Esophagus mucosa (tissue), 1 donor: ENCODE measurements around the gene ATP8B3. TPM values are rescaled to one million over a fixed set of nuclear protein-coding genes. Genes with fewer than 3 reads are reported as not detected.

Experiments
- ATAC-seq: fragments of 200-7000 bp; cut with Tn5 transposase; one replicate; pipeline ENCODE4 v1.9.1; 2020
- total RNA-seq: library from RNA; stranded (reverse); gene quantifications from one replicate; pipeline ENCODE4 v1.2.4, GENCODE V29; 2023
- donor health status: DM: yes; HTN: yes; CAD: no.

ATP8B3 gene
- total RNA-seq, 1 donor from 2014 or later, result 1.8 TPM

DNA sequence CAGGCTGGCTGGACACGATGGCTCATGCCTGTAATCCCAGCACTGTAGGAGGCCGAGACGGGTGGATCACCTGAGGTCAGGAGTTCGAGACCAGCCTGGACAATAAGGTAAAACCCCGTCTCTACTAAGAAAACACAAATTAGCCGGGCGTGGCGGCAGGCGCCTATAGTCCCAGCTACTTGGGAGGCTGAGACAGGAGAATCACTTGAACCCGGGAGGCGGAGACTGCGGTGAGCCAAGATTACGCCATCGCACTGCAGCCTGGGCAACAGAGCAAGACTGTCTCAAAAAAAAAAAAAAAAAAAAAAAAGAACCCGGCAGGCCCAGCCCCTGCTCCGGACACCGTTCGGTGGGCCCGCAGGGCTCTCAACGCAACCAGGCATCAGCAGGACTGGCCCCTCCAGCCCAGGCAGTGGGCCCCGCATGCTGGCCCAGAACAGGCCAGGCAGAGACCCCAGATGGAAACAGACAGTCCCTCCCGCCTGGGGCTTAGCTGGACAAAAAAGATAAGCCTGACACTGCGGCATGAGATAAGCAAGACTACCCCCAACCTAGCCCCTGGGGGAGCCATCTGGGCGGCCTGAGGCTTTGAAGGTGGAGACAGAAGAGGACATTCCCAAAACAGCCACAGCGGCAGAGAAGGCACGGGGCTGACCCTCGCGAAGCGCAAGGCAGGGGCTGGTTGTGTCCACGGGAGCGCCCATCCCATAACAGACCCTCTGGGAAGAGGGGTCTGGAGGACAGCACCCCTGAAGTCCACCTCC is 24.6 kb upstream of the ATP8B3 start:
- ATAC-seq, result no peak

GRCh38 chr19:1833540-1833939 is 21.5 kb upstream of the ATP8B3 start:
- no peak for ATAC-seq

- ATAC-seq, result no peak
Observed at GRCh38 chr19:1832046-1832663, 20.1 kb upstream of the ATP8B3 start.

DNA sequence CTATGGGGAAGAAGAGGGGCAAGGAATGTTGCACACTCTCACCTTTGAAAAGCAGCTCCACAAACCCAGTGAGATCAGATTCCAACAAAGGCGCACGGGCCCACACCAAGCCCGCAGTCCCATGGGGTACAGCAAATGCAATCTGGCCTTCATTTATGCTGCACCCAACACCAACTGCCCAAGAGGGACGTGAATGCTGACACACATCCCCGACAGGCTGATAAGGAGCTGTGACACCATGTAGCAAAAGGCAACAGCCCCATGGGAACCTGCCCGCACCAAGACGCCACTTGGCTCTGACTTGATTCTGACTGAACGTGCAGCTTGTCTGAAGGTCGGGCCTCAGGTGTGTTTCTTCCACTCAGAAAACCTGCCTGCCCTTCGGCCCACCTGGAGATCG is 18.9 kb upstream of the ATP8B3 start:
- ATAC-seq, result no peak

DNA sequence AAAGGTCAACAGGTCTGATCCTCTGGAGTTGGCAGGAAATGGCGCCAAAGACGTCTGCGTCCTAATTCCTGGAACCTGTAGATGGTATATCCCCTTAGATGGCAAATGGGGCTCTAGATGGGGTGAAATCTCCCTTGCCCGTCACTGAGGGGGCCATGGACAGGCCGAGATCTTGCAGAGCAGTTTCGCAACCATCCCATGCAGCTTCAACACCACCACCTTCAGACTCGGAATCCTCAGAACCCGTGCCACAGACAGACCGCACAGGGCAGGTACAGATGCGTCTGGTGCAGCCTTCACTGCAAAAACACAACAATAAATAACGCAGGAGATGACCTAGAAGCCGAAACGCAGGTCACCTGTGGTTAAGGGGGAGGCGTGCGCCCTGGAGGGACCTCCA is 18.5 kb upstream of the ATP8B3 start:
- no peak for ATAC-seq

DNA sequence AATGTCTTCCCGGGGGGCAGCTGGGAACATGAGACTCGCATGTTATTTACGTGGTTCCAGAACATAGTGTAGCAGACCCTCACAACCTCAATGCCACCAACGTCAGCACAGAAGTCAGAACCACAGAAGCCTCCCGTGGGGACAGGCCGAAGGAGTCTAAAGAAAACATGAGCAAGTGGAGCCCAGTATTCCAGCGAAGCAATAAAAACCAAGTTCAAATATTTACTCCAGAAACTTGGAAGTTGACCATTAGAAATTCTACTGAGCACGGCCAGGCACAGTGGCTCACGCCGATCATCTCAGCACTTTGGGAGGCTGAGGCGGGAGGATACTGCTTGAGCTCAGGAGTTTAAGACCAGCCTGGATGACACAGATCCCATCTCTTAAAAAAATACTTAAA is 17.9 kb upstream of the ATP8B3 start:
- no peak for ATAC-seq

- ATAC-seq, result peak; percentile 25
Observed at GRCh38 chr19:1828279-1829238, 16.5 kb upstream of the ATP8B3 start.

GRCh38 chr19:1827566-1828278 is 15.6 kb upstream of the ATP8B3 start:
- ATAC-seq, result no peak

GRCh38 chr19:1826557-1827521 is 14.8 kb upstream of the ATP8B3 start:
- ATAC-seq, result no peak

DNA sequence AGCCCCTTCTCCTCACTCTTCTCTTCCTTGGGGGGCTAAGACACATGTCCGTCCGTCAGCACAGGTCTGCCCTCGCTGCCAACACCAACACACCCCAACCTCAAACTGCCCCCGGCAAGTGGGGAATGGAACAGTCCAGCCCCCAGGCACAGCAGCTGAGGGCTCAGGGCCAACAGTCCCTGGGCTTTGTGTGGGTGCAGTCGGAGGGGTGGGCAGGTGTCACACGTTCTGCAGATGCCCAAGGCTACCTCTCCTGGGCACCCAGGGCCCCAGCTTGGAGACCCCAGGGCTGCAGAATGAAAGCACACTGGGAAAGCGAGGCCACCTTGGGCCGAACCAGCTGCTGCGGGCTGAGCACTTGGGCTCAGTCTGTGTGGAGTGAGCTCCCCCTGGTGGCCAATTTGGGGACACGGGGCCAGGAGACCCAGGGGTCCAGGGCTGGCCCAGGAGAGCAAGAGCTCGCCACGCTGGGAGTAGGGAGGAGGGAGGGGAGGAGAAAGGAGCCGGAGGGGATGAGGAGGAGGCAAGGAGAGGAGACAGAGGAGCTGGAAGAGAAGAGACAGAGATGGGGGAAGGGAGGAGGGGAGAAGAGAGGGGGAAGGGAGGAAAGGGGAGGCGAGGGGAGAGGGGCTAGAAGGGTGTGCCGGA is 14.0 kb upstream of the ATP8B3 start:
- ATAC-seq, result peak; percentile 71

- no peak for ATAC-seq
Observed at GRCh38 chr19:1824252-1824622, 12.2 kb upstream of the ATP8B3 start.

DNA sequence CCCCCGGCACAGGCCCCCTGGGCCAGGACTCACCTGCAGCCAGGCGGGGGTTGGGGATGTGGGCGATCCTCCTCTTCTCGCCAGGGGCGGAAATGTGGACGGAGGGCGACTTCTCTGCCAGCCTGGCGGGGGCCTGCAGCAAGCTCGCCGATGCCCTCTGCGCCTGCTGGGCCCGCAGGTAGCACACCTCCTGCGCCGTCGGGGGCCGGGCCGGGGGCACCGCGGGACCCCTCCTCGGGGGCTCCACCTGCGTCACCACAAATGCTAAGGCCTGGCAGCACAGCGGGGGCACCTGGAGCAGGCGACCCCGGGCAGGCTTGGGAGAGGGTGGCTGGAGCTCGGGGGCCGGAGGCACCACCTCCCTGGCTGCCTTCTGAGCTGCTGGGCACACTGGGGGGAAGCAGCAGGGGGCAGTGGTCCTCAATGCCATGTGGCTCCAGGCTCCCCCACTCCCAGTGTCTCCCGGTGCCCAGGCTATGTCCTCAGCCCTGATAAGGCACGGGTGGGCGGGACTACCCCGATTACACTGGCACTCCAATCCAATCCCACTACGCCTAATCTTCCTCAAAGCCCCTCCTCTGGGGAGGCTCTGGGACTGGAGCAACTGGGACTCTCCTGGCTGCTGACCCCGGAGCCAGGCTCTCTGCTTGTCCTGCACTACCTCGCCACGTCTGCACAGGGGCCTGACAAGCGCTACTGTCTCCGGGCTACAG is 11.6 kb upstream of the ATP8B3 start:
- ATAC-seq, result no peak

DNA sequence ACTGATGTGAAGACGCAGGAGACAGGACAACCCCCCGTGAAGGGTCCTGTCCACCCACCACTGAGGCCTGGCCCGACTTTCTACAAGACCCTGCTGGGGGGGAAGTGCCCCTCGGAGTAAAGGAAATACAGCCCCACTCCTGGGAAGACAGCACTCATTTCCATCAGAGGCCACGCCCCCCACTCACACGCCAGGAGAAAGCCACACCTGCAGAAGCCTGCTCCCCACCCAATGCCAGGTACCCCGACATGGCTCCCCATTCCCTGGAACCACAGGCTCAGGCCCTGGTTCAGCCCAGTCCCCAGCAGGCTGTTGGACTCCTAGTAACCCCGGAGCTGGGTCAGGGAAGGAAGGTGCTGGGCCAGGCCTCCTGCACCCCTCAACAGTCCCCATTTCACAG is 10.9 kb upstream of the ATP8B3 start:
- no peak for ATAC-seq

- ATAC-seq, result no peak
Observed at GRCh38 chr19:1822210-1822609, 10.1 kb upstream of the ATP8B3 start.

- ATAC-seq, result no peak
Observed at GRCh38 chr19:1819341-1820255, 7.5 kb upstream of the ATP8B3 start.

DNA sequence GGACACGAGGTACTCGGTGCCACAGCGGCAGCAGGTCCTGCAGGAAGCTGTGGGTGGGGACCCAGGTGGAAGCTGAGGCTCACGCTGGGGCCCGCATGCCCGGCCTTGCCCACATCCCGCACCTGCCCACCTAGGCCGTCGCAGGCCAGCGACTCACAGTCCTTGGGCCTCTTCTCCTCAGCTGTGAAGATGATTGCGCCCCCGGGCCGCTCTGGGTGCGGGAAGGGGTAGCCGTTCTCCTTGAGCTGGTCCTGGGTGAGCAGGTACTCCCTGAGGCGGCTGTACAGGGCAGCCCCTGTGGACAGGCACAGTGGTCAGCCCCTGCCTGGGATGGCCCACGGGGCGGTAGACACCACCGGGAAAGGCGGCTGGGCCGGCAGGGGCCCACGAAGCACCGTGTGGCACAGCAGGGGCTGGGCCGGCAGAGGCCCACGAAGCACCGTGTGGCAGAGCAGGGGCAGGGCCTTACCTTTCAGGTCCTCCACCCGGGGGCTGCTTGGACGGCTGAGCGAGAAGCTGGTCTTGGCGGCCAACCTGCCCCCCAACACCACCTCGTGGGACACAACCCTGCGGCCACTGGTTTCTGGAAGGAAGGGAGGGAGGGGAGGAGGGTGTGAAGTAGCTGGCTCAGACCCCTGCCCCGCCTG is 6.6 kb upstream of the ATP8B3 start:
- ATAC-seq, result no peak

DNA sequence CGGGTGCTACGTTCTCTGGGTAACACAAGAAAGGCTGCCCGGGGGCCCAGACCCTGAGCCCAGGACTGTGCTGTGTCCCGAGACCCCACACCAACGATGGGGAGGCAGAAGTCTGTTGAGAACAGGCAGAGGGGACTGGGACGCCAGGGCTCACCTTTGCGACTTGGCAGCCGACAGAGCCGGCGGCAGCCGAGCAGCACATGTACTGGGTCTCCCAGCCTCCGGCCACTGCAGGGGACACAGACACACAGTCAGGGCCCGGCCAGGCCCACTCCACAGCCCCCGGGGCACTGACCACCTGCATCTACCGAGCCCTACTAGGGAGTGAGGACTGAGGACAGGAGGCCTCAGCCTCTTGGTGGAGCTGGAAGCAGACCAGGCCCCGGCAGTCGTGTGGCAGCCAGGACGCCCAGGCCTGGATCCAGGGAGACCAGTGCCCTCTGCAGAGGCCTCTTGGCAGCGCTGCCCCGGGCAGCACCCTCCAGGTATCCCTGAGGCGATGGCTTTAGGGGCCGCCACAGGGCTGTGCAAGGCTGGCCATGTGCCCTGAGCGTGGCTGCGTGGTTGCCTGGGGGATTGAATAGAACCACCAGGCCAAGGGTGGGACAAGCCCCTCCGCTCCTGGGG is 5.6 kb upstream of the ATP8B3 start:
- no peak for ATAC-seq
